ENCODE measurements around the gene CLEC16A.

DNA sequence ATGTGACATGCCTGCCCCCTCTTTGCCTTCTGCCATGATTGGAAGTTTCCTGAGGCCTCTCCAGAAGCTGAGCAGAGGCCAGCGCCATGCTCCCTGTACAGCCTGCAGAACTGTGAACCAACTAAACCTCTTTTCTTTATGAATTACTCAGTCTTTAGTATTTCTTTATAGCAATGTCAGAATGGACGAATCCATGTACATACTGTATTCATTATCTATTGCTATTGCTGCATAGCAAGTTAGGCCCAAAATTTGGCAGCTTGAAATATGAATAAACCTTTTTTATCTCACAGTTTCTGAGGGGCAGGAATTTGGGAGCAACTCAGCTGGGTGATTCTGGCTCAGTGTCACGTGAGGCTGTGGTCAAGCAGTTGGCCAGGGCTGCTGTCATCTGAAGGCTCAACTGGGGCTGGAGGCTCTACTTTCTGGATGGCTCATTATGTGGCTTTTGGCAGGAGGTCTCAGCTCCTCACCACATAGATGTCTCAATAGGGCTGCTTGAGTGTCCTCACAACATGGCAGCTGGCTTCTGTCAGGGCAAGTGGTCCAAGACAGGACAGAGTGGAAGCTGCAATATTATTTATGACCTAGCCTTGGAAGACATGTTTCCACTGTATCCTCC is 271.7 kb downstream of the CLEC16A start:
- TF ChIP-seq, protein P1, sequence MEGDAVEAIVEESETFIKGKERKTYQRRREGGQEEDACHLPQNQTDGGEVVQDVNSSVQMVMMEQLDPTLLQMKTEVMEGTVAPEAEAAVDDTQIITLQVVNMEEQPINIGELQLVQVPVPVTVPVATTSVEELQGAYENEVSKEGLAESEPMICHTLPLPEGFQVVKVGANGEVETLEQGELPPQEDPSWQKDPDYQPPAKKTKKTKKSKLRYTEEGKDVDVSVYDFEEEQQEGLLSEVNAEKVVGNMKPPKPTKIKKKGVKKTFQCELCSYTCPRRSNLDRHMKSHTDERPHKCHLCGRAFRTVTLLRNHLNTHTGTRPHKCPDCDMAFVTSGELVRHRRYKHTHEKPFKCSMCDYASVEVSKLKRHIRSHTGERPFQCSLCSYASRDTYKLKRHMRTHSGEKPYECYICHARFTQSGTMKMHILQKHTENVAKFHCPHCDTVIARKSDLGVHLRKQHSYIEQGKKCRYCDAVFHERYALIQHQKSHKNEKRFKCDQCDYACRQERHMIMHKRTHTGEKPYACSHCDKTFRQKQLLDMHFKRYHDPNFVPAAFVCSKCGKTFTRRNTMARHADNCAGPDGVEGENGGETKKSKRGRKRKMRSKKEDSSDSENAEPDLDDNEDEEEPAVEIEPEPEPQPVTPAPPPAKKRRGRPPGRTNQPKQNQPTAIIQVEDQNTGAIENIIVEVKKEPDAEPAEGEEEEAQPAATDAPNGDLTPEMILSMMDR (IDR thresholded peaks at IDR 0.05 in 4 of 5, conservative IDR thresholded peaks at IDR 0.05 in 1 of 5): no peak
- no peak for TF ChIP-seq POLR2A (IDR thresholded peaks at IDR 0.05)
